ENCODE results near the gene CCDC116. TPM values are rescaled to one million over a fixed set of nuclear protein-coding genes. Genes with fewer than 3 reads are reported as not detected.
A peak's percentile ranks its signal among the peaks of the same experiment; 100 is the strongest.

Gene CCDC116
- total and polyA plus RNA-seq, 2 experiments from 2014 or later, result 0.14 TPM; not detected in 1

GRCh38 chr22:21624880-21625791, 7.4 kb upstream of the CCDC116 start:
- H3K36me3 ChIP-seq (ENCODE audit: insufficient read depth), result peaks cover 8% of the 10 kb centered on the region
- Mint-ChIP-seq H3K27me3 (ENCODE audit: insufficient read depth, low read depth, poor library complexity) (peaks cover 28% of the 10 kb centered on the region), H3K9me3 (peaks cover 5% of the 10 kb centered on the region; the same call in 2 of the 3 replicates), H3K36me3 (ENCODE audit: low read depth) (peaks cover 37% of the 10 kb centered on the region), H3K27ac (peak overlapping the region; percentile 22; the same call in 1 of the 2 replicates), H3K4me3 (no peak overlapping the region; the same call in 2 of the 3 replicates), H3K4me1 (peaks cover 29% of the 10 kb centered on the region)
- H3F3A ChIP-seq (replicated peaks; ENCODE audit: low read depth), result peaks cover 36% of the 10 kb centered on the region; the same call in 1 of the 2 replicates
- H3K4me2 ChIP-seq, result no peak overlapping the region
- peaks cover 20% of the 10 kb centered on the region for H3K79me2 ChIP-seq (replicated peaks; ENCODE audit: insufficient read depth)
- H3K27ac ChIP-seq (ENCODE audit: low read depth), result 0 out of 2 replicates have a peak overlapping the region, but pooled peaks have one; percentile 59
- H3K9me2 ChIP-seq (ENCODE audit: insufficient read depth), result no peaks in the 10 kb centered on the region
- DNase-seq (ENCODE audit: low spot score) (no peak), ATAC-seq (no peak)
- TF ChIP-seq NANOG (IDR thresholded peaks at IDR 0.05; ENCODE audit: borderline replicate concordance) (no peak), CREB1 (CRISPR knock-in tag; IDR thresholded peaks at IDR 0.05; ENCODE audit: low read depth) (no peak), EZH2phosphoT487 (IDR thresholded peaks at IDR 0.05; ENCODE audit: unreplicated experiment) (no peak), ZNF114 (CRISPR knock-in tag; IDR thresholded peaks at IDR 0.05) (no peak), CTCF (conservative IDR thresholded peaks at IDR 0.05; ENCODE audit: low read depth in 2 of 2) (no peak), POLR2AphosphoS5 (IDR thresholded peaks at IDR 0.05; ENCODE audit: low read depth) (no peak), ETS1 (IDR thresholded peaks at IDR 0.05) (no peak), ZNF331 (CRISPR knock-in tag; IDR thresholded peaks at IDR 0.05; ENCODE audit: low read depth) (no peak)
- peaks cover 58% of the 10 kb centered on the region for H4K20me1 ChIP-seq (replicated peaks; ENCODE audit: insufficient read depth)
- no peaks in the 10 kb centered on the region for H3K27me3 ChIP-seq (ENCODE audit: insufficient read depth)
- H3K4me3 ChIP-seq, result no peak overlapping the region
- peaks cover 14% of the 10 kb centered on the region; the same call in 1 of the 2 replicates for H3K4me1 ChIP-seq (ENCODE audit: insufficient read depth)
- no peak overlapping the region for H2AFZ ChIP-seq

- Mint-ChIP-seq H3K27ac (no peak overlapping the region), H3K36me3 (ENCODE audit: low read depth) (peaks cover 37% of the 10 kb centered on the region), H3K9me3 (peaks cover 10% of the 10 kb centered on the region; the same call in 2 of the 3 replicates), H3K4me3 (no peak overlapping the region), H3K4me1 (peaks cover 27% of the 10 kb centered on the region), H3K27me3 (ENCODE audit: insufficient read depth, low read depth, poor library complexity) (peaks cover 28% of the 10 kb centered on the region)
- TF ChIP-seq CTCF (conservative IDR thresholded peaks at IDR 0.05; ENCODE audit: low read depth in 2 of 2) (no peak), JUNB (IDR thresholded peaks at IDR 0.05; ENCODE audit: unreplicated experiment) (no peak), ZNF114 (CRISPR knock-in tag; IDR thresholded peaks at IDR 0.05) (no peak), EZH2phosphoT487 (IDR thresholded peaks at IDR 0.05; ENCODE audit: unreplicated experiment) (no peak), EZH2 (IDR thresholded peaks at IDR 0.05; ENCODE audit: low read depth, unreplicated experiment) (no peak), STAT1 (IDR thresholded peaks at IDR 0.05; ENCODE audit: unreplicated experiment) (no peak), ZNF331 (CRISPR knock-in tag; IDR thresholded peaks at IDR 0.05; ENCODE audit: low read depth) (no peak), CREB1 (CRISPR knock-in tag; IDR thresholded peaks at IDR 0.05; ENCODE audit: low read depth) (no peak)
- Histone ChIP-seq H2AFZ (no peak overlapping the region), H4K20me1 (replicated peaks; ENCODE audit: insufficient read depth) (peaks cover 53% of the 10 kb centered on the region), H3F3A (replicated peaks; ENCODE audit: low read depth) (peaks cover 32% of the 10 kb centered on the region; the same call in 1 of the 2 replicates), H3K27me3 (ENCODE audit: insufficient read depth) (no peaks in the 10 kb centered on the region), H3K4me2 (no peak overlapping the region), H3K4me1 (ENCODE audit: insufficient read depth) (peaks cover 14% of the 10 kb centered on the region; the same call in 1 of the 2 replicates), H3K9me2 (ENCODE audit: insufficient read depth) (no peaks in the 10 kb centered on the region), H3K4me3 (no peak overlapping the region), H3K36me3 (ENCODE audit: insufficient read depth) (peaks cover 8% of the 10 kb centered on the region), H3K27ac (ENCODE audit: low read depth) (no peak overlapping the region), H3K79me2 (replicated peaks; ENCODE audit: insufficient read depth) (peaks cover 12% of the 10 kb centered on the region)
- ATAC-seq (no peak), DNase-seq (ENCODE audit: low spot score) (no peak)
Observed at GRCh38 chr22:21626073-21626734, 6.4 kb upstream of the CCDC116 start.

Measured in GM23338 (cell line).